Measurements from ENCODE around the gene GALM. TPM values are rescaled to one million over a fixed set of nuclear protein-coding genes. Genes with fewer than 3 reads are reported as not detected.
"Not testable (repeated sequence)": the region's sequence is repeated elsewhere in the genome, so short reads cannot be mapped to it uniquely, and the experiment has no call there.

The GALM gene
- polyA plus RNA-seq, 3 donors from 2014 or later = 7.0 to 14.9 (median 14.8) TPM

- no peak for DNase-seq
- no peaks in the 10 kb centered on the region for H3K36me3 Mint-ChIP-seq
- peaks cover 2 to 6% (median 3%) of the 10 kb centered on the region in 3 donors for H3K27me3 Mint-ChIP-seq (ENCODE audit: low read depth in 3 of 3)
- H3K4me1 Mint-ChIP-seq = no peaks in the 10 kb centered on the region
- H3K4me3 Mint-ChIP-seq = no peak overlapping the region
- no peak overlapping the region for H3K27ac Mint-ChIP-seq
- H3K9me3 Mint-ChIP-seq = no peaks in the 10 kb centered on the region
These were observed 30.8 kb upstream of the GALM start for GRCh38 chr2:38635139-38635538.

GRCh38 chr2:38636069-38636468 is 29.8 kb upstream of the GALM start:
- DNase-seq = no peak
- Mint-ChIP-seq H3K9me3 (no peaks in the 10 kb centered on the region), H3K27ac (no peak overlapping the region), H3K4me1 (no peaks in the 10 kb centered on the region), H3K27me3 (ENCODE audit: low read depth in 3 of 3) (peaks cover 2 to 6% (median 3%) of the 10 kb centered on the region in 3 donors), H3K36me3 (no peaks in the 10 kb centered on the region), H3K4me3 (no peak overlapping the region)

- not testable (repeated sequence) for H3K27me3 Mint-ChIP-seq (ENCODE audit: low read depth in 3 of 3); H3K27ac Mint-ChIP-seq; H3K9me3 Mint-ChIP-seq; H3K4me1 Mint-ChIP-seq; DNase-seq; H3K36me3 Mint-ChIP-seq; H3K4me3 Mint-ChIP-seq
These were observed 23.4 kb upstream of the GALM start for GRCh38 chr2:38642373-38643017.

GRCh38 chr2:38643021-38643671 is 22.8 kb upstream of the GALM start:
- no peak for DNase-seq
- Mint-ChIP-seq H3K27ac (peak overlapping the region in 3 of 6 donors; percentile 51 to 82 (median 79)), H3K36me3 (no peaks in the 10 kb centered on the region), H3K4me1 (peaks cover 9 to 14% of the 10 kb centered on the region in 2 donors), H3K27me3 (ENCODE audit: low read depth in 3 of 3) (peaks cover 0 to 5% (median 4%) of the 10 kb centered on the region in 3 donors), H3K9me3 (no peaks in the 10 kb centered on the region), H3K4me3 (no peak overlapping the region)

GRCh38 chr2:38643683-38644511 is 22.0 kb upstream of the GALM start:
- Mint-ChIP-seq H3K4me3 (peak overlapping the region in 2 of 5 donors; percentile 23 to 41), H3K4me1 (peaks cover 13 to 19% of the 10 kb centered on the region in 2 donors), H3K27ac (peak overlapping the region in 5 of 6 donors; percentile 6 to 82 (median 51))
- peak in 1 of 3 donors; percentile 2 for DNase-seq
- H3K9me3 Mint-ChIP-seq; H3K36me3 Mint-ChIP-seq; H3K27me3 Mint-ChIP-seq (ENCODE audit: low read depth in 3 of 3): not testable (repeated sequence)

- Mint-ChIP-seq H3K27ac (peak overlapping the region in 4 of 6 donors; percentile 13 to 77 (median 38)), H3K4me3 (peak overlapping the region in 1 of 5 donors; percentile 1), H3K4me1 (peaks cover 13 to 26% of the 10 kb centered on the region in 2 donors), H3K36me3 (no peaks in the 10 kb centered on the region), H3K27me3 (ENCODE audit: low read depth in 3 of 3) (peaks cover 0 to 4% (median 2%) of the 10 kb centered on the region in 3 donors), H3K9me3 (no peaks in the 10 kb centered on the region)
- no peak for DNase-seq
These were observed 17.7 kb upstream of the GALM start for GRCh38 chr2:38648107-38648761.

GRCh38 chr2:38649176-38649728 is 16.7 kb upstream of the GALM start:
- no peak for DNase-seq
- Mint-ChIP-seq H3K27me3 (ENCODE audit: low read depth in 3 of 3) (peaks cover 0 to 3% (median 2%) of the 10 kb centered on the region in 3 donors), H3K36me3 (no peaks in the 10 kb centered on the region), H3K9me3 (no peaks in the 10 kb centered on the region), H3K27ac (no peak overlapping the region), H3K4me3 (no peak overlapping the region), H3K4me1 (peaks cover 19 to 29% of the 10 kb centered on the region in 2 donors)

GRCh38 chr2:38650012-38650411 is 15.9 kb upstream of the GALM start:
- Mint-ChIP-seq H3K27ac (no peak overlapping the region), H3K4me1 (peaks cover 26 to 36% of the 10 kb centered on the region in 2 donors), H3K36me3 (no peaks in the 10 kb centered on the region), H3K9me3 (no peaks in the 10 kb centered on the region), H3K27me3 (ENCODE audit: low read depth in 3 of 3) (peaks cover 0 to 2% (median 2%) of the 10 kb centered on the region in 3 donors), H3K4me3 (no peak overlapping the region)
- no peak for DNase-seq

GRCh38 chr2:38650717-38651116 is 15.2 kb upstream of the GALM start:
- Mint-ChIP-seq H3K4me3 (no peak overlapping the region), H3K9me3 (no peaks in the 10 kb centered on the region), H3K27me3 (ENCODE audit: low read depth in 3 of 3) (peaks cover under 1 to 2% (median 2%) of the 10 kb centered on the region in 3 donors), H3K36me3 (no peaks in the 10 kb centered on the region), H3K4me1 (peaks cover 30 to 42% of the 10 kb centered on the region in 2 donors), H3K27ac (no peak overlapping the region)
- DNase-seq = no peak

- no peaks in the 10 kb centered on the region for H3K9me3 Mint-ChIP-seq
- no peak for DNase-seq
- peak overlapping the region in 5 of 6 donors; percentile 0 to 77 (median 3) for H3K27ac Mint-ChIP-seq
- no peak overlapping the region for H3K4me3 Mint-ChIP-seq
- H3K36me3 Mint-ChIP-seq = no peaks in the 10 kb centered on the region
- peaks cover 2% of the 10 kb centered on the region in 3 donors for H3K27me3 Mint-ChIP-seq (ENCODE audit: low read depth in 3 of 3)
- H3K4me1 Mint-ChIP-seq = peaks cover 32 to 46% of the 10 kb centered on the region in 2 donors
These were observed 13.3 kb upstream of the GALM start for GRCh38 chr2:38652431-38653273.

GRCh38 chr2:38653380-38653714 is 12.6 kb upstream of the GALM start:
- H3K9me3 Mint-ChIP-seq = no peaks in the 10 kb centered on the region
- H3K27me3 Mint-ChIP-seq (ENCODE audit: low read depth in 3 of 3) = peaks cover 0 to 2% (median 2%) of the 10 kb centered on the region in 3 donors
- peak overlapping the region; percentile 17 to 85 (median 80) for H3K27ac Mint-ChIP-seq
- H3K4me3 Mint-ChIP-seq = peak overlapping the region in 1 of 5 donors; percentile 64
- no peak for DNase-seq
- peaks cover 25 to 39% of the 10 kb centered on the region in 2 donors for H3K4me1 Mint-ChIP-seq
- H3K36me3 Mint-ChIP-seq = no peaks in the 10 kb centered on the region

GRCh38 chr2:38653715-38654527 is 12.0 kb upstream of the GALM start:
- peaks cover 0 to 2% (median 2%) of the 10 kb centered on the region in 3 donors for H3K27me3 Mint-ChIP-seq (ENCODE audit: low read depth in 3 of 3)
- H3K36me3 Mint-ChIP-seq = no peaks in the 10 kb centered on the region
- H3K4me1 Mint-ChIP-seq = peaks cover 24 to 36% of the 10 kb centered on the region in 2 donors
- H3K9me3 Mint-ChIP-seq = no peaks in the 10 kb centered on the region
- peak; percentile 52 to 73 (median 61) for DNase-seq
- peak overlapping the region in 4 of 5 donors; percentile 25 to 64 (median 46) for H3K4me3 Mint-ChIP-seq
- H3K27ac Mint-ChIP-seq = peak overlapping the region; percentile 69 to 85 (median 80)

Data from immature natural killer cell (primary cell).